ENCODE measurements around the gene USF2.

DNA sequence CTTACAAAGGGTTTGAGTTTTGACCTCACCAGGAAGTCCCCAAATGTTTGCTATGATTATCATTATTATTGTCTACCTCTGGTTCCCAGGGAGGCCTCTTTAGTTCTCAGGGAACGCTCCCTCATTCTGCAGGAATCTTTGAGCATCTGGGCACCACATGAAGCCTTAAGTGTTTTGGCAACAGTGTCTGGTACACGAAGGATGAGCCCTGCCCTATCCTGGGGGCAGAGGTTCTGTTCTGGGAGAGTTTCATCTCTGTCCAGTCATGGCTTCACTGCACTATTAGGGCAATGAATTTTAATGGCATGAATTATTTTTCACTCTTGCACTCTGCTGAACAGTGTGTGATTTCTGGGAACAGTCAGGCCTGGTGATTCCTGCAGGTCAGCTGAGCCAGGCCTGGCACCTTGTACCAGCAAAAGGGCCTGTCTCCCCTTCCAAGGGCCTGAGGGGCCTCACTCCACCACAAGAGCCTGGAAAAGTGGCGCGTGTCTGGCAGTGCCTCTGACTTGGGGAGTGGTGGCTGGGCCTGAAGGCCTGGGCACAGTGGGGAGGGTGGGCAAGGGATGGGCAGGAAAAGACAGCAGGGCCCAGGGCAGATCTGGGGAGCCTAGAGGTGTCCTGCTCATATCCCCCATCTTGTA lies 44.8 kb upstream of the USF2 start:
- TF ChIP-seq, protein P1, sequence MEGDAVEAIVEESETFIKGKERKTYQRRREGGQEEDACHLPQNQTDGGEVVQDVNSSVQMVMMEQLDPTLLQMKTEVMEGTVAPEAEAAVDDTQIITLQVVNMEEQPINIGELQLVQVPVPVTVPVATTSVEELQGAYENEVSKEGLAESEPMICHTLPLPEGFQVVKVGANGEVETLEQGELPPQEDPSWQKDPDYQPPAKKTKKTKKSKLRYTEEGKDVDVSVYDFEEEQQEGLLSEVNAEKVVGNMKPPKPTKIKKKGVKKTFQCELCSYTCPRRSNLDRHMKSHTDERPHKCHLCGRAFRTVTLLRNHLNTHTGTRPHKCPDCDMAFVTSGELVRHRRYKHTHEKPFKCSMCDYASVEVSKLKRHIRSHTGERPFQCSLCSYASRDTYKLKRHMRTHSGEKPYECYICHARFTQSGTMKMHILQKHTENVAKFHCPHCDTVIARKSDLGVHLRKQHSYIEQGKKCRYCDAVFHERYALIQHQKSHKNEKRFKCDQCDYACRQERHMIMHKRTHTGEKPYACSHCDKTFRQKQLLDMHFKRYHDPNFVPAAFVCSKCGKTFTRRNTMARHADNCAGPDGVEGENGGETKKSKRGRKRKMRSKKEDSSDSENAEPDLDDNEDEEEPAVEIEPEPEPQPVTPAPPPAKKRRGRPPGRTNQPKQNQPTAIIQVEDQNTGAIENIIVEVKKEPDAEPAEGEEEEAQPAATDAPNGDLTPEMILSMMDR (IDR thresholded peaks at IDR 0.05), result no peak
- no peak for TF ChIP-seq POLR2A (IDR thresholded peaks at IDR 0.05)
